Astrocyte (in vitro differentiated cells and primary cell): Measurements from ENCODE around the gene FEZ2. TPM values are rescaled to one million over a fixed set of nuclear protein-coding genes. Genes with fewer than 3 reads are reported as not detected.

ENCODE experiments used
- DNase-seq: peaks from one replicate; pipeline ENCODE4 v3.0.0-alpha.2; 2010; ENCODE audit warnings: low read depth
- FAIRE-seq: peaks from 2 replicates; lab custom pipeline; 2011; peaks lifted over from hg19 to GRCh38; lab: Jason Lieb, UNC
- H2AFZ ChIP-seq: 2 replicates; pipeline ENCODE4 v1.6.0; 2012; ENCODE audit warnings: low read depth, low read length, inconsistent platforms
- H3K27ac ChIP-seq: 2 replicates; pipeline ENCODE4 v1.5.1; 2011; ENCODE audit warnings: low read depth, low read length, inconsistent platforms
- H3K27me3 ChIP-seq: 2 replicates; pipeline ENCODE4 v1.6.0; 2011; ENCODE audit warnings: low read length, inconsistent platforms; ENCODE audit not compliant: insufficient read depth
- H3K36me3 ChIP-seq: 2 replicates; pipeline ENCODE4 v1.5.1; 2011; ENCODE audit warnings: low read length, inconsistent platforms; ENCODE audit not compliant: insufficient read depth
- H3K4me1 ChIP-seq: 2 replicates; pipeline ENCODE4 v1.5.1; 2011; ENCODE audit warnings: low read length, inconsistent platforms; ENCODE audit not compliant: insufficient read depth
- H3K4me2 ChIP-seq: 2 replicates; pipeline ENCODE4 v1.6.0; 2012; ENCODE audit warnings: low read length, inconsistent platforms
- H3K4me3 ChIP-seq: 2 replicates; pipeline ENCODE4 v1.5.1; 2011; ENCODE audit warnings: low read depth, mild to moderate bottlenecking, low read length, inconsistent platforms; ENCODE audit not compliant: insufficient read depth
- H3K79me2 ChIP-seq: 2 replicates; pipeline ENCODE4 v1.6.0; 2012; ENCODE audit warnings: mild to moderate bottlenecking, low read length, inconsistent platforms; ENCODE audit not compliant: insufficient read depth
- H3K9ac ChIP-seq: 2 replicates; pipeline ENCODE4 v1.6.0; 2012; ENCODE audit warnings: mild to moderate bottlenecking, low read length, inconsistent platforms
- H3K9me3 ChIP-seq: 2 replicates; pipeline ENCODE4 v1.5.1; 2012; ENCODE audit warnings: low read depth, mild to moderate bottlenecking, low read length, inconsistent platforms; ENCODE audit not compliant: insufficient read depth
- H4K20me1 ChIP-seq: 2 replicates; pipeline ENCODE4 v1.6.0; 2012; ENCODE audit warnings: low read length, inconsistent platforms; ENCODE audit not compliant: insufficient read depth
- H3K27ac Mint-ChIP-seq: one replicate; pipeline ENCODE4 v1.8.0; 2021; ENCODE audit warnings: mild to moderate bottlenecking, mixed read lengths; ENCODE audit not compliant: unreplicated experiment
- H3K27me3 Mint-ChIP-seq: one replicate; pipeline ENCODE4 v1.8.0; 2021; ENCODE audit warnings: low read depth, mixed read lengths; ENCODE audit not compliant: unreplicated experiment
- H3K36me3 Mint-ChIP-seq: one replicate; pipeline ENCODE4 v1.8.0; 2021; ENCODE audit warnings: low read depth, mixed read lengths; ENCODE audit not compliant: unreplicated experiment
- H3K4me1 Mint-ChIP-seq: one replicate; pipeline ENCODE4 v1.8.0; 2021; ENCODE audit warnings: low read depth, mixed read lengths; ENCODE audit not compliant: unreplicated experiment
- H3K4me3 Mint-ChIP-seq: one replicate; pipeline ENCODE4 v1.8.0; 2021; ENCODE audit warnings: mild to moderate bottlenecking, moderate library complexity, mixed read lengths; ENCODE audit not compliant: unreplicated experiment
- H3K9me3 Mint-ChIP-seq: one replicate; pipeline ENCODE4 v1.8.0; 2021; ENCODE audit warnings: mild to moderate bottlenecking, mixed read lengths; ENCODE audit not compliant: unreplicated experiment
- CTCF ChIP-seq: IDR thresholded peaks from 2 replicates; pipeline ENCODE4 v1.5.1; 2011; ENCODE audit warnings: low read depth, mild to moderate bottlenecking, inconsistent platforms, low read length, moderate library complexity; ENCODE audit not compliant: insufficient read depth
- EZH2 ChIP-seq: IDR thresholded peaks from 2 replicates; pipeline ENCODE4 v1.6.1; 2012; ENCODE audit warnings: mild to moderate bottlenecking, low read length, inconsistent platforms; ENCODE audit not compliant: insufficient read depth
- total RNA-seq: library from RNA; stranded (reverse); gene quantifications from 2 replicates; pipeline ENCODE4 v1.2.1, GENCODE V29; 2021

FEZ2 gene
- total RNA-seq, 1 donor from 2014 or later = 45.0 TPM

- Histone ChIP-seq H3K9me3 (no peaks in the 10 kb centered on the region), H3K27ac (no peak overlapping the region), H3K4me3 (no peak overlapping the region), H2AFZ (no peak overlapping the region), H3K4me2 (no peak overlapping the region), H3K36me3 (peaks cover 40% of the 10 kb centered on the region), H3K4me1 (peaks cover 19% of the 10 kb centered on the region), H3K9ac (no peak overlapping the region), H3K79me2 (peaks cover 5% of the 10 kb centered on the region), H4K20me1 (peaks cover 11% of the 10 kb centered on the region), H3K27me3 (no peaks in the 10 kb centered on the region)
- Mint-ChIP-seq H3K27ac (no peak overlapping the region), H3K36me3 (peaks cover 17% of the 10 kb centered on the region), H3K9me3 (no peaks in the 10 kb centered on the region), H3K4me3 (no peak overlapping the region), H3K4me1 (peaks cover 17% of the 10 kb centered on the region), H3K27me3 (no peaks in the 10 kb centered on the region)
- TF ChIP-seq EZH2 (no peak), CTCF (no peak)
- DNase-seq (no peak), FAIRE-seq (no peak)
Observed at GRCh38 chr2:36534275-36534799, 63.6 kb downstream of the FEZ2 start.

DNA sequence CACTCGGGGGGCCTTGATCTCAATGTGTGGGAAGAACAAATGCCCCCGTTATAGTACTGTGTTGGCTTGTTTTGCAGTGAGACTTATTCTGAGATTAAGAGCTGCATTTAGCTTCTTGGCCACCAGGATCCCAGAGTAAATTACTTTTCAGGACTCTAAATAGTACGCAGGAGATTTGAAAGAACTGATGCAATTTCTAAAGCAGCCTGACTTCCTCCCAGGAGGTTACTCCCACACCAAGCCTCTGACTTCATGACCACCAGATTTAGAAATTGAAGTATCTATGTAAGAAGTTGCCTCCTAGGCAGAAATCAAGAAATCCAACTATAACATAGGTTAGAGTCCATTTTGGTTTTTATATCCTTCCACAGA, 67.0 kb downstream of the FEZ2 start:
- Mint-ChIP-seq H3K4me3 (no peak overlapping the region), H3K27ac (peak overlapping the region; percentile 76), H3K9me3 (no peaks in the 10 kb centered on the region), H3K27me3 (no peaks in the 10 kb centered on the region), H3K4me1 (peaks cover 21% of the 10 kb centered on the region), H3K36me3 (peaks cover 9% of the 10 kb centered on the region)
- no peak for FAIRE-seq
- Histone ChIP-seq H3K79me2 (peaks cover 9% of the 10 kb centered on the region), H3K4me2 (no peak overlapping the region), H3K4me1 (peaks cover 19% of the 10 kb centered on the region), H2AFZ (no peak overlapping the region), H4K20me1 (no peaks in the 10 kb centered on the region), H3K9ac (no peak overlapping the region), H3K36me3 (peaks cover 43% of the 10 kb centered on the region), H3K4me3 (no peak overlapping the region), H3K9me3 (no peaks in the 10 kb centered on the region), H3K27me3 (no peaks in the 10 kb centered on the region), H3K27ac (no peak overlapping the region)
- TF ChIP-seq EZH2 (no peak), CTCF (no peak)
- DNase-seq = no peak

DNA sequence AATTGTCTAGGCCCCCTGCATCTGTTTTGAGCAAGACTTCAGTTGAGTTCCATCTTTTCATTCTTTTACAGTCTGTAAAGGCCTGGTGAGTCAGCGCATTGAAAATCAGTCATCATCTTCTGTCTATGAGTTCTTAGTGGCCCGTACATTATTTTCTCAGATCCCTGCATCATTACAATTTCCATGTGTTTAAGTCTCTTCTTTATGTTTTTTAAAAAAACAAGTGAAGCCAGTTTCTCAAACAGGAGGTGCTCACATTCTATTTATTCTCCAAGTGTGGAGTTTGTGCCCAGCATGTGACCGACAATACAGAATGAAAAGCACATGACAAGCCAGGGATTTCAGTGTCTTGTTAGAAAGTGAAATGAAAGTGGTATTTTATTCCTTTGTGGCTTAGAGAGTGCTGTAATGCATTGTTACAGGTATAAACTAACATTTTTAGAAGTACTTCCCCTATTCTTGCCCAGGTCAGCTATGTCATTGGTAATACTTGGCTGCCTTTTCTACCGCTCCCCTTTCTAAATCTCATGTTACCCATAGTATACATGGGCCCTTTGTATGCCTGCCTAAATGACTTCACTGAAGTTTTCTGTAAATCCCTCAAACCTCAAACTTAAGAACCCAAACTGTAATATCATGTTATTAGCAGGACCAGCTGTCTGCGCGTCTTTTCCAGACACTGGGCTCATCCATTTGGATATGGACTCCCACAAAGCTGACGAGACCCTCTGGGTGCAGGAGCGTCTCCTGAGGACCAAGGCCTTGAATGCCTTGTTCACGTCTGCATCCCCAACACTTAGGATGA, 67.6 kb downstream of the FEZ2 start:
- H3K9ac ChIP-seq = peak overlapping the region; percentile 1
- no peaks in the 10 kb centered on the region for H4K20me1 ChIP-seq
- DNase-seq (peak; percentile 69), FAIRE-seq (no peak)
- no peaks in the 10 kb centered on the region for H3K27me3 ChIP-seq
- no peak overlapping the region for H2AFZ ChIP-seq
- peaks cover 21% of the 10 kb centered on the region for H3K4me1 Mint-ChIP-seq
- peak overlapping the region; percentile 89 for H3K27ac Mint-ChIP-seq
- peak overlapping the region; percentile 1 for H3K4me2 ChIP-seq
- TF ChIP-seq CTCF = no peak
- no peak for TF ChIP-seq EZH2
- H3K79me2 ChIP-seq = peaks cover 9% of the 10 kb centered on the region
- no peaks in the 10 kb centered on the region for H3K27me3 Mint-ChIP-seq
- H3K36me3 ChIP-seq = peaks cover 45% of the 10 kb centered on the region
- no peak overlapping the region for H3K4me3 Mint-ChIP-seq
- H3K36me3 Mint-ChIP-seq = peaks cover 7% of the 10 kb centered on the region
- H3K4me1 ChIP-seq = peaks cover 19% of the 10 kb centered on the region
- H3K4me3 ChIP-seq = no peak overlapping the region
- peak overlapping the region; percentile 43 for H3K27ac ChIP-seq
- H3K9me3 Mint-ChIP-seq = no peaks in the 10 kb centered on the region
- H3K9me3 ChIP-seq = no peaks in the 10 kb centered on the region
